SU-DHL-6 (cell line): ENCODE results near the gene INTS3.

Experiments
- H2AFZ ChIP-seq: fragments of 200-600 bp; sonication (generic); 2 replicates; pipeline ENCODE4 v1.6.1; 2014; ENCODE audit warnings: low read depth, mild to moderate bottlenecking, moderate library complexity, mixed read lengths, antibody characterized with exemption, low read length; ENCODE audit not compliant: severe bottlenecking
- H3F3A ChIP-seq: fragments of 200-600 bp; shearing (Covaris generic); 2 replicates; pipeline ENCODE4 v1.6.0; 2016; ENCODE audit warnings: antibody characterized with exemption, mild to moderate bottlenecking; ENCODE audit not compliant: insufficient read depth
- H3K27ac ChIP-seq: fragments of 200-600 bp; sonication (generic); 2 replicates; pipeline ENCODE4 v1.5.1; 2016; ENCODE audit warnings: low read depth, mild to moderate bottlenecking, low read length, moderate library complexity, mixed read lengths
- H3K27me3 ChIP-seq: fragments of 200-600 bp; sonication (generic), shearing (Covaris generic); 2 replicates; pipeline ENCODE4 v1.6.0; 2014; ENCODE audit warnings: mild to moderate bottlenecking, low read length
- H3K36me3 ChIP-seq: fragments of 200-600 bp; sonication (generic); 2 replicates; pipeline ENCODE4 v1.6.1; 2014; ENCODE audit warnings: mild to moderate bottlenecking, low read length, mixed read lengths
- H3K4me2 ChIP-seq: fragments of 300-600, 200-600 bp; shearing (Covaris generic), sonication (generic); 2 replicates; pipeline ENCODE4 v1.6.0; 2014; ENCODE audit warnings: low read length, low read depth, mild to moderate bottlenecking; ENCODE audit not compliant: poor library complexity, severe bottlenecking
- H3K4me3 ChIP-seq: fragments of 200-600 bp; sonication (generic); 2 replicates; pipeline ENCODE4 v1.5.1; 2014; ENCODE audit warnings: antibody characterized with exemption, low read length, mild to moderate bottlenecking, mixed read lengths; ENCODE audit not compliant: insufficient read depth, poor library complexity, severe bottlenecking
- H3K79me2 ChIP-seq: fragments of 200-600 bp; sonication (generic); 2 replicates; pipeline ENCODE4 v1.6.1; 2014; ENCODE audit warnings: mild to moderate bottlenecking, low read length, moderate library complexity; ENCODE audit not compliant: insufficient read depth
- H3K9ac ChIP-seq: fragments of 200-600 bp; sonication (generic); 2 replicates; pipeline ENCODE4 v1.7.0; 2014; ENCODE audit warnings: mild to moderate bottlenecking, low read length
- H3K9me2 ChIP-seq: fragments of 200-600 bp; sonication (generic); replicated peaks from 2 replicates; pipeline ENCODE4 v1.6.1; 2014; ENCODE audit warnings: low read length; ENCODE audit not compliant: insufficient read depth
- H3K9me3 ChIP-seq: fragments of 200-600 bp; sonication (generic); 2 replicates; pipeline ENCODE4 v1.6.1; 2014; ENCODE audit warnings: low read length, mixed read lengths; ENCODE audit not compliant: insufficient read depth
- H4K20me1 ChIP-seq: fragments of 200-600 bp; sonication (generic); 2 replicates; pipeline ENCODE4 v1.6.1; 2014; ENCODE audit warnings: low read depth, mild to moderate bottlenecking, antibody characterized with exemption, low read length, moderate library complexity, mixed read lengths
- EZH2phosphoT487 ChIP-seq: fragments of 200-600 bp; sonication (generic), shearing (Covaris generic); conservative IDR thresholded peaks from 2 replicates; pipeline ENCODE4 v1.6.1; 2018; ENCODE audit warnings: mild to moderate bottlenecking, antibody characterized with exemption, low read length, moderate library complexity, mixed read lengths
- TF ChIP-seq, protein P1 (sequence below): fragments of 200-600 bp; sonication (generic); IDR thresholded peaks from one replicate; pipeline ENCODE4 v1.5.1; 2017; ENCODE audit warnings: antibody characterized with exemption, mild to moderate bottlenecking, low read length, moderate library complexity; ENCODE audit not compliant: insufficient read depth, poor library complexity, severe bottlenecking

INTS3 gene

DNA sequence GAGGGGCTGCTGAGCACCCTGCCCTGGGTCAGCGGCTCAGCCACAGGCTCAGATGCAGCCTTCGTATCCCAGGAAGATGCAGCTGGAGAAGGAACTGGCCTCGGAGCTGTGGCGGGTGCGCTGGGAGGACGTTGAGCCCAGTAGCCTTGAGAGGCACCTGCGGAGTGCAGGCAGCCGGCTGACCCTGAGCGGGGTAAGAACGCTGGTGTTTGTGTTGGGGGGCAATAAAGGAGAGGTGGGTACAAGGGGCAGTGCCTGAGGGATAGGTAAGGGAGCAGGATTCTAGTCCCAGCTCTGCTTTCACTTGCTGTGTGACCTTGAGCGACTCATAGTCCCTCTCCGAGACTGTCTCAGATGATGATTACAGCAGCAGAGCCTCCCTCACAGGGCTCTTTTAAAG, 43.0 kb upstream of the INTS3 start:
- Histone ChIP-seq H3K9me2 (no peaks in the 10 kb centered on the region), H3K4me3 (no peak overlapping the region), H4K20me1 (no peaks in the 10 kb centered on the region), H3K9me3 (no peaks in the 10 kb centered on the region), H3K27ac (no peak overlapping the region), H3K27me3 (no peaks in the 10 kb centered on the region), H3K4me2 (no peak overlapping the region), H2AFZ (no peak overlapping the region), H3K79me2 (no peaks in the 10 kb centered on the region), H3K9ac (no peak overlapping the region), H3F3A (no peaks in the 10 kb centered on the region), H3K36me3 (no peaks in the 10 kb centered on the region)
- no peak for TF ChIP-seq EZH2phosphoT487
- TF ChIP-seq, protein P1, sequence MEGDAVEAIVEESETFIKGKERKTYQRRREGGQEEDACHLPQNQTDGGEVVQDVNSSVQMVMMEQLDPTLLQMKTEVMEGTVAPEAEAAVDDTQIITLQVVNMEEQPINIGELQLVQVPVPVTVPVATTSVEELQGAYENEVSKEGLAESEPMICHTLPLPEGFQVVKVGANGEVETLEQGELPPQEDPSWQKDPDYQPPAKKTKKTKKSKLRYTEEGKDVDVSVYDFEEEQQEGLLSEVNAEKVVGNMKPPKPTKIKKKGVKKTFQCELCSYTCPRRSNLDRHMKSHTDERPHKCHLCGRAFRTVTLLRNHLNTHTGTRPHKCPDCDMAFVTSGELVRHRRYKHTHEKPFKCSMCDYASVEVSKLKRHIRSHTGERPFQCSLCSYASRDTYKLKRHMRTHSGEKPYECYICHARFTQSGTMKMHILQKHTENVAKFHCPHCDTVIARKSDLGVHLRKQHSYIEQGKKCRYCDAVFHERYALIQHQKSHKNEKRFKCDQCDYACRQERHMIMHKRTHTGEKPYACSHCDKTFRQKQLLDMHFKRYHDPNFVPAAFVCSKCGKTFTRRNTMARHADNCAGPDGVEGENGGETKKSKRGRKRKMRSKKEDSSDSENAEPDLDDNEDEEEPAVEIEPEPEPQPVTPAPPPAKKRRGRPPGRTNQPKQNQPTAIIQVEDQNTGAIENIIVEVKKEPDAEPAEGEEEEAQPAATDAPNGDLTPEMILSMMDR = no peak

DNA sequence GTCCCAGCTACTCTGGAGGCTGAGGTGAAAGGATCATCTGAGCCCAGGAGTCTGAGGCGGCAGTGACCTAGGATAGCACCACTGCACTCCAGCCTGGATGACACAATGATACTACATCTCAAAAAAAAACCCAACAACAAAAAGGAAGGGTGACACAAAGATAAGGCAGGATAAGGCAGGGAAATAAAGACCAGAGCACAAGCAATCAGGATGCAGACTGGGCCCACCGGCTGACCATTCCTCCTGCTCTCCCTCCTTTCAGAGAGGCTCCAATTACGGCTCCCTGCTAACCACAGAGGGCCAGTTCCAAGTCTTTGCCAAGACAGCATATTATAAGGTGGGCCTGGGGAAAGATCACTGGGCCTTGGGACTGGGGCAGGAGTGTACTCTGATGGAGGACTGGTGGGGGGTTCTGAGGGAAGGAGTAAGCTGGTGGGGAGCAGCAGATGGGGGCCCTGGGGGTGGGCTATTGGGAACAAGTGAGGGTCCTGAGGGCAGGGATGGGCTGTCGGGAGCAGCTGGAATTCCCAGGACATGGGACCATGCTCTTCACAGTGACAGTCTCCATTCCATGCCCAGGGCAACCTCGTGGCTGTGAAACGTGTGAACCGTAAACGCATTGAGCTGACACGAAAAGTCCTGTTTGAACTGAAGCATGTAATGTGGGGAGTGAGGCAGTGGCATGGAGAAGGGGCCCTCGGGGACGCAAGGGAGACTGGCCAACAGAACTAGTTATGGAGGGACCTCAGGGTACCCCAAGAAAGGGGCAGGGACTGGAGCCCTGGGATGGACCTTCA, 42.1 kb upstream of the INTS3 start:
- Histone ChIP-seq H3K27ac (no peak overlapping the region), H3K9me2 (no peaks in the 10 kb centered on the region), H2AFZ (no peak overlapping the region), H3K36me3 (no peaks in the 10 kb centered on the region), H4K20me1 (no peaks in the 10 kb centered on the region), H3K79me2 (no peaks in the 10 kb centered on the region), H3K9me3 (no peaks in the 10 kb centered on the region), H3K4me3 (no peak overlapping the region), H3K9ac (no peak overlapping the region), H3F3A (no peaks in the 10 kb centered on the region), H3K4me2 (no peak overlapping the region), H3K27me3 (no peaks in the 10 kb centered on the region)
- TF ChIP-seq, protein P1 = no peak
- no peak for TF ChIP-seq EZH2phosphoT487

DNA sequence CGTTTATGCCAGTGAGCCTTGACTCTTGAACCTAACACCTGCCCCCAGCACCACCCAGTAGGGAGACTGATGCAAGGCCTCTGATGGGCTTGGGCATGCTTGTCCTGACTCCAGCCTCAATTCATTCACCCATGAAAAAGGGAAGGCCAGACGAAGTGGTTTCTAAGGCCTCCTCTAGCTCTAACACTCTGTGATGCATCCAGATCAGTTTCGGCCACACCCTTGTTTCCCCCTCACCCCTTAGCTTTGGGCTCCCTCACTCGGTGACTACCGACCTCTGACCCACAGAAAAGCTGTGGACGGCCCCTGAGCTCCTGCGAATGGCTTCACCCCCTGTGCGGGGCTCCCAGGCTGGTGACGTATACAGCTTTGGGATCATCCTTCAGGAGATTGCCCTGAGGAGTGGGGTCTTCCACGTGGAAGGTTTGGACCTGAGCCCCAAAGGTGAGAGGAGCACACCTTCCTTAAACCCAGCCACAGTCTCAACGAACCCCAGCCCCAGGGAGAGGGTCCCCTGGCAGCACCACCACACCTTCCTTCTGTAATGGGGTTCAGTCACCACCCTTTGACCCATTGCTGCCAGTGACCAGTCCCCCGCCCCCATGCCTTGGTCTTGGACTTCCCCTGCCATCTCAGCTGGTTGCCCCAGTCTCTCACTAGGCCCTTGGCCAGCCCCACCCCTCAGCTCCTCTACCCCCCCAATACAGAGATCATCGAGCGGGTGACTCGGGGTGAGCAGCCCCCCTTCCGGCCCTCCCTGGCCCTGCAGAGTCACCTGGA, 40.3 kb upstream of the INTS3 start:
- Histone ChIP-seq H3F3A (no peaks in the 10 kb centered on the region), H3K9me2 (no peaks in the 10 kb centered on the region), H3K27me3 (no peaks in the 10 kb centered on the region), H3K4me2 (no peak overlapping the region), H2AFZ (no peak overlapping the region), H3K9ac (no peak overlapping the region), H3K9me3 (no peaks in the 10 kb centered on the region), H3K27ac (no peak overlapping the region), H3K4me3 (no peak overlapping the region), H3K36me3 (no peaks in the 10 kb centered on the region), H4K20me1 (no peaks in the 10 kb centered on the region), H3K79me2 (no peaks in the 10 kb centered on the region)
- TF ChIP-seq EZH2phosphoT487 = no peak
- TF ChIP-seq, protein P1 = no peak
